ENCODE measurements around the gene PLEKHA6.
"Not testable (repeated sequence)": the region's sequence is repeated elsewhere in the genome, so short reads cannot be mapped to it uniquely, and the experiment has no call there.

- not testable (repeated sequence) for TF ChIP-seq CREB1 (CRISPR knock-in tag; IDR thresholded peaks at IDR 0.05; ENCODE audit: low read depth); CTCF (conservative IDR thresholded peaks at IDR 0.05; ENCODE audit: low read depth in 2 of 2); POLR2AphosphoS5 (IDR thresholded peaks at IDR 0.05; ENCODE audit: low read depth); EZH2phosphoT487 (IDR thresholded peaks at IDR 0.05; ENCODE audit: unreplicated experiment); JUNB (IDR thresholded peaks at IDR 0.05; ENCODE audit: unreplicated experiment); ETS1 (IDR thresholded peaks at IDR 0.05); REST (IDR thresholded peaks at IDR 0.05; ENCODE audit: unreplicated experiment); ZNF462 (CRISPR knock-in tag; IDR thresholded peaks at IDR 0.05); EZH2 (IDR thresholded peaks at IDR 0.05; ENCODE audit: low read depth, unreplicated experiment); NANOG (IDR thresholded peaks at IDR 0.05; ENCODE audit: borderline replicate concordance); ZNF331 (CRISPR knock-in tag; IDR thresholded peaks at IDR 0.05; ENCODE audit: low read depth); ZNF114 (CRISPR knock-in tag; IDR thresholded peaks at IDR 0.05); STAT1 (IDR thresholded peaks at IDR 0.05; ENCODE audit: unreplicated experiment)
These were observed 31.9 kb downstream of the PLEKHA6 start for GRCh38 chr1:204327870-204328269.

All from GM23338 (cell line).